Activated naive CD8-positive, alpha-beta T cell treated with anti-CD3 and anti-CD28 coated beads, Interleukin-2, amount 50 U/mL, for 16 hours (primary cell): ENCODE data around the gene PYGB.
"Not testable (repeated sequence)": the region's sequence is repeated elsewhere in the genome, so short reads cannot be mapped to it uniquely, and the experiment has no call there.

Experiments
- DNase-seq: peaks from one replicate; pipeline ENCODE4 v3.0.0-alpha.2; 2020; ENCODE audit warnings: low read depth, low spot score

The PYGB gene

DNA sequence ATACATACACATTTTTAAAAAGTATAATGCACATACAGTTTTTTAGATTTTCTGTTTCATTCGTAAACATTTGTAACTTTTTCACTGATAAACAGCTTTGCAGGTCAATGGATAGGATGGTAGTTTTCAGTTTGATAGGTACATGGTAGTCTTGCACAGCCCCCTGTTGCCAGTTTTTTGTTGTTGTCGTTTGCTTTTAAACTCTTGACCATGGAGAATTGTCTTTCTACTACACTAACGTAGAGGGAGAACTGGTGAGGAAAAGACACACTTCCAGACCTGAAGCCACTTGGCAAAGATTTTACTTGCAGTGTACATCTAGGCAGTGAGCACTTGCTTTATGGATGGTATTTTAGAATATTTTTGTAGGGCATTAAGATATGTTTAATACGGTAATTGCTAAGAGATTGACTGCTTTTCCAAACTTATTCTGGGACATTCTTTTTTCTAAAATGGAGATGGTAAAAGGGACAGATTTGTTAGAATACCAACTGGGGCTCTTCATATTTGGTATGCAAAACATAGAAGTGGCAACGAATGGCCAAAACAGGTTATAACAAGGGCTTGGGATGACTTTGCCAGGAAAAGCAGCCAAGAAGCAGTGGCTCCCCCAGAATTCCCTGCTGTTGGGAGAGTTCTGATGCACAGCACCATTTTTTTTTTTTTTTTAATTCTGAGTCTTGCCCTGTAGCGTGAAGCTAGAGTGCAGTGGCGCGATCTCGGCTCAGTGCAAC, 1.5 kb downstream of the PYGB start:
- DNase-seq: no peak

GRCh38 chr20:25250508-25250907, 2.6 kb downstream of the PYGB start:
- no peak for DNase-seq

DNA sequence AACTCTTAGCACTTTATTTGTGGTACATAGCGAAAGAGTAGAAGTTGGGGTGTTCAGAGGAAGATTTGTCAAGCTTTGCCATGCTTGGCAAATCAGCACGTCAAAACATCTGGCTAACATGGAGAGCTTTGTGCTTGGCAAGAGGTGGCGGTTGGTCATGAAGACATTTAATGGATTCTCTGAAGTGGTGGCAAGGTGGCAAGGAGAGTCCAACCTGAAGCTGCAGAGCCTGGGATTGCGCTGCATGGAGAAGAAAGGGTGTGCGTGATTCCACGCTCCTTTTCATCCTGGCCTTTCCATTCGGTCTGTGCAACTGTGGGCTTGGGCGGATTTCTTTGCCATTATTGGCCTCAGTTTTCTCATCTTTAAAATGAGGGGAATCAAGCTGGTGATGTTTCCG, 3.1 kb downstream of the PYGB start:
- DNase-seq: no peak

DNA sequence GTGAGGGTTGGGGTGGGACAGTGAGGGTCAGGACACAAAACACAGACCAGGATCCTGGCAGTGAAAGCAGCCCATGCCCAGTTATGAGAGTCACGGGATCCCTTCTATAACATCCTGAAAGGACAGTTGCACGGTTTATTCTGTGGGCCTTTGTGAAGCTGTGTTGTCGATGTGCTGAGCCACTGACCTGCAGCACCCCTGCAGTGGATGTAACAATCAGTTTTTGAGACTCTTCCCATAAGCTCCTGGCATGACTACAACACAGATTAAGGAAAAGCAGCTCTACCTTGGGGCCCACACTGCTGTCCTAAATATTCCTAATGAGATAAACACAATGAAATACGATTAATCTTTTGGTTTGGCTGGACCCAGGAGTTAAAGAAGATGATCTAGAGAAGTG, 3.7 kb downstream of the PYGB start:
- DNase-seq: no peak

DNA sequence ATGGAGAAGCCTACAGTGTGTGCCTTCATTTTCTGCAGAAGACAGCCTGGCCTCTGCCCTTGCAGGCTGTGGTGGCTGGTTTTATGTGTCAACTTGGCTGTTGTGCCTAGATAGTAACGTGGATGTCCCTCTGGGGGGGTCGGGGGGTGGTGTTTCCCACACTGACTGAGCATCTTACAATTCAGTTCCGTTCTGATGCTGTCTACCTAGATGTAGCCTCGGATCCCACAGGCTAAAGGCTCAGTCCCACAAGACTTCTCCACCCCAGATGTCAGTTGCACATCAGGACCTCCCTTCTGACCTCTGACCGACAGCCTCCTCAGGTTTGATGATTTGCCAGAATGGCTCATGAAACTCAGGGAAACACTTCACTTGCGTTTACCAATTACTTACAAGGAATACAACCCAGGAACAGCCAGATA, 4.4 kb downstream of the PYGB start:
- no peak for DNase-seq

GRCh38 chr20:25252686-25253421, 5.0 kb downstream of the PYGB start:
- DNase-seq: no peak

DNA sequence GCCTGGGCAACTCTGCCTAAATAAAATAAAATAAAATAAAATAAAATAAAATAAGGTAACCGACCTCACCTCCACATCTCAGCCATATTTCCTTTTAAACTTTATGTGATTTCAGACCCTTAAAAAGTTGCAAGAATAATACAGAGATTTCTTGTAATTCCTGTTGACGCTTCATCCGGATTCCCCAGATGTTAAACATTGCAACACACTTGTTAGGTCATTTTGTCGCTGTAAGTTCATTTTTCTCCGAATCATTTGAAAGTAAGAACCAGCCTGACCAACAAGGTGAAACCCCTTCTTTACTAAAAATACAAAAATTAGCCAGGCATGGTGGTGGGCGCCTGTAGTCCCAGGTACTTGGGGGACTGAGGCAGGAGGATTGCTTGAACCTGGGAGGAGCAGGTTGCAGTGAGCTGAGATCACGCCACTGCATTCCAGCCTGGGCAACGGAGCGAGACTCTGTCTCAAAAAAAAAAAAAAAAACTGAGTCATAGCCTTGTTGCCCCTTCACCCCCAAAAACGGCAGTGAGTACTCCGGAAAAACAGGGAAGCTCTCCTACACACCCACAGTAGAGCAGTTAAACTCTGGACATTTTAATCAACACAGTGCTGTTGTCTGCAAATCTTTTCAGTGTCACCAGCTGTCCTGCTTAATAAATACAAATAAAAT, 5.9 kb downstream of the PYGB start:
- DNase-seq: no peak

GRCh38 chr20:25254571-25254970, 6.7 kb downstream of the PYGB start:
- DNase-seq: no peak

DNA sequence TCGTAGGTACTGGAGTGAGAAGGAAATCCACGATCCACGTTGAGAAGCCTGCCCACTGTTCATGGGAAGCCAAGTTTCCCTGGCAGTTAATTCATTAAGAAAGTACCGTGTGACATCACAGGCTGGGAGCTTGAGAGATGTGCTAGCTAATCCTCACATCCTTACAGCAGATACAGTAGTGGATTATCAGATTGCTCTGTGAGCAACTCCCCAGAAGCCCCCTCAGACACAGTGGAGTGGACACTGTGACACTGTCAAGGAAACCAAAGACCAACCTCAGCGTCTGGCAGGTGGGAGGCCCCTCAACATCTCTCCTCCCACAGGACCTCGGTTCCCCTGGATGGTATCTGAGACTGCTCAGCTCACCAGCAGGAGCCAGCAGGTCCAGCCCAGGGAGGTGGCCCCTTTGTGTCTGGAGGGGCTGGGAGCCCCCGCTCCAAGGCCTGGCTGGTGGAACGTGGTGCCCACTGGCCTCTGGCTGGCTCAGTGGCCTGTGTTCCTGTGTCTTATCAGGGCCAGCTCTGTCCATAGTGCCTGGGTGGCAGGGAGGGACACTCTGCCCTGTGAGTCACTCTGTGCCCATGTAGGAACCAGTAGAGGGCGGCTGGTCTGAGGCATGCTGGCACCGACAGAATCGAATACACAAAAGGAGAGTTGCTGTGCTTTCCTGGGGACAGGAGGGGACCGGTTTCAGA, 7.2 kb downstream of the PYGB start:
- no peak for DNase-seq

- no peak for DNase-seq
These were observed 8.5 kb downstream of the PYGB start for GRCh38 chr20:25256226-25256859.

DNA sequence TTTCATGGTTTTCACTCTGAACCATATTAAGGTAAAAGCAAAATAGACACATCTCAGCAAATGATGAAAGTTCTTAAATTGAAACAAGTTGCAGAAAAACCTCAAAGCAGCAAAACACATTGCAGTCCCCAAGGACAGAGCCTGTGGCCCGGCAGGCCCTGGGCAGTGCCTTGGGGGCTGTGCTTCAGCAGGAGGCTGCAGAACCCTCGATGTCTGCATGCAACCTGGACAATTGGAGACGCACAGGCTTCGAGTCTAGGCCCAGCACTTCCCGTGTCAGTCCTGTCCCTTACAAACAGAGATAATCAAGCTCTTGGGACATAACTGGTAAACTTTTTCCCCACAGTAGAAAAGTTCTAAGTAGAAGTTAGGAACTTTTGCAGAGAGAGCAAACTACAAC, 9.2 kb downstream of the PYGB start:
- no peak for DNase-seq

DNA sequence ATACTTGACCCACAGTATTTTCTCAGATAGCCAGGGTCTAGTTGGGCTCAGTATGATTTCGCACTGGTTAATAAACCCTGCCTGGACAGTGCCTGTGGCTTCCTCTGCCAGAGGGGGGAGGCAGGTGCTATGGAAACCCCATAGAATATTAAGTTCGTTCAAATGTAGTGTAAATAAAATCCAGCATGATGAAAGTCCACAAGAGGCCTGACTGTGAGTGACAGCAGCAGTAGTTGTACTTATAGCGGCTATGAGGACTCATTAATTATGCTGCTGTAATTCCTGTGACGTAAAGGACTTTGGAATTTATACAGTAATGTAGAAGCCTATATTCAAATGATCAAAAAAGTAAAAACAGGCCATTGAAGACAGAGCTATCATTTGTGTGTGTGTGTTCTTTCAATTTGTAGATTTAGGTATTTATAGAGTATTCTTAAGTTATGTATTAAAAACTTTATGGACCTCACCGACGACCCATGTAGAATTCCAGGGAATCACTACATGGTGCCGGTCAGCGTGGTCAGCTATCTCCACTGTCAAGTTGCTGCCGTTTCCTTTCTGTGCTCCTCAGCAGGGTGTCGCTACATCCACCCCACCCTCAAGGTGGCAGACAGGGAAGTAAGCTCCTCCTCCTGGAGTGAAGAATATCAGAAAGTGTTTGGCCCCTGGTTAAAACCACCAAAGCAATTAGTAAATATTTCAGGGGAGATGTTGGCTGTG, 10.0 kb downstream of the PYGB start:
- DNase-seq: no peak

- no peak for DNase-seq
These were observed 10.6 kb downstream of the PYGB start for GRCh38 chr20:25258476-25258805.

DNA sequence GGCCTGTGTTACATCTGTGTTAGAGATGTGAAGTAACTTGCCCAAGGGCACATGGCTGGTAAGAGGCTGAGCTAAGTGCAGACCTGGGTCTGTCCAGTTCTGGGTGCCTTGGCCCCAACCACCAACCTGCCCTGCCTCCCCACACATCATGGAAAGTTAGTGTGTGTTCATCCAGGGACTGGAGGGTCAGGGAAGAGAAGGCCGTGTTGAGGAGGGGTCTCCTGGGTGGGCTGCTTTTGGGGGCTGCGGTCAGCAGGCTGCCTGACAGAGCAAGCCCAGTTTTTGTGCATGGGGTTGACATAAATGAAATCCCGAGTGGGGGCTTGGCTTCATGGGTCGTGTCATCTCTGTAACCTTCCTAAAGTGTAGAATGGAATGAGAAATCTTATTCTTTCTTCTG, 10.9 kb downstream of the PYGB start:
- no peak for DNase-seq

DNA sequence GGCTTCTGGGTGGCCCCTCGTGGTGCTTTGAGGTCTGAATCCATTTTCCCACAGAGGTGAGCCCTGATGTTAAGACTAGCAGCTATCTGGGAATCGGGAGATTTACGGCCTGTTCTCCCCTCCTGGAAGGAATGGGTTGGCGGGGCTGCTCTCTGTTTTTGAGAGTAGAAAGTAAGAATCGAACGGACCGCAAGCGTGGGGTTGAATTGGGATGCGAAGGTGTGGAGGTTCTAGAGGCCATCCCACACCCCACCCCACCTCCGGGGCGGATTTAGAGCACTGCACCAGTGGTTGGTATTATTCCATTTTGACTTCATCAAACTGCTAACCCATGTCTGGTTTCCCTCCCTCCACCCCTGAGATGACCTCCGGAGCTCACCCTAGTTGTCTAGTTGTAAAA, 11.5 kb downstream of the PYGB start:
- DNase-seq: no peak

GRCh38 chr20:25259788-25260254, 11.9 kb downstream of the PYGB start:
- DNase-seq: no peak

- not testable (repeated sequence) for DNase-seq
These were observed 13.0 kb downstream of the PYGB start for GRCh38 chr20:25260770-25261437.

GRCh38 chr20:25269057-25269832, 21.4 kb downstream of the PYGB start:
- DNase-seq: no peak

GRCh38 chr20:25269833-25270170, 21.9 kb downstream of the PYGB start:
- no peak for DNase-seq

DNA sequence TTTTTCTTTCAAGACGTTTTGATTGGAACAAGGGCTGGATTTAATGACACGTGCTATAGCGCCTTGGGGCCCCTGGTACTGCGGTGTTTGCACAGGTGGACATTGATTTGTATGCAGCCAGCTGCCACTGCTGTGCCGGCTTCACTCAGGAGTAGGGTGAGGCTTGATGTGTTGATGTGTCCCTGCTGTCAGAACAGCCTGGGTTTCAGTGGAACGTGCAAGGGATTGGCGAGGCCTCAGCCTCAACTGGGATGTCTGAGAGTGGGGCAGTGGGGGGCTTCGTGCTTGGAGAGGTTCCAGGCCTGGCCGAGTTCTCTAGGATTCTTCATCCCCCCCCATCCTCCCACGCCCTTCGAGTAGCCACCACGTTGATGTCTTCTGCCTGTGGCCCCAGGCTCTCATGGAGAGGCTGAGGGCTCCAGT, 23.0 kb downstream of the PYGB start:
- no peak for DNase-seq
